Dedifferentiated amniotic fluid mesenchymal stem cell (primary cell): ENCODE results near the gene OAS2.
"Not testable (repeated sequence)": the region's sequence is repeated elsewhere in the genome, so short reads cannot be mapped to it uniquely, and the experiment has no call there.

Experiments
- DNase-seq: peaks from one replicate; pipeline ENCODE4 v3.0.0-alpha.2; 2016; ENCODE audit errors: extremely low spot score

Gene OAS2

GRCh38 chr12:112950701-112951100, 27.6 kb upstream of the OAS2 start:
- no peak for DNase-seq

DNA sequence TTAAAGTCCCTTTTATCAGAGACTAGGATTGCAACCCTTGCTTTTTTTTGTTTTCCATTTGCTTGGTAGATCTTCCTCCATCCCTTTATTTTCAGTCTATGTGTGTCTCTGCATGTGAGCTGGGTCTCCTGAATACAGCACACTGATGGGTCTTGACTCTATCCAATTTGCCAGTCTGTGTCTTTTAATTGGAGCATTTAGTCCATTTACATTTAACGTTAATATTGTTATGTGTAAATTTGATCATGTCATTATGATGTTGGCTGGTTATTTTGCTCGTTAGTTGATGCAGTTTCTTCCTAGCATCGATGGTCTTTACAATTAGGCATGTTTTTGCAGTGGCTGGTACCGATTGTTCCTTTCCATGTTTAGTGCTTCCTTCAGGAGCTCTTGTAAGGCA, 21.2 kb upstream of the OAS2 start:
- DNase-seq: not testable (repeated sequence)

GRCh38 chr12:112961074-112961473, 17.2 kb upstream of the OAS2 start:
- DNase-seq: no peak

DNA sequence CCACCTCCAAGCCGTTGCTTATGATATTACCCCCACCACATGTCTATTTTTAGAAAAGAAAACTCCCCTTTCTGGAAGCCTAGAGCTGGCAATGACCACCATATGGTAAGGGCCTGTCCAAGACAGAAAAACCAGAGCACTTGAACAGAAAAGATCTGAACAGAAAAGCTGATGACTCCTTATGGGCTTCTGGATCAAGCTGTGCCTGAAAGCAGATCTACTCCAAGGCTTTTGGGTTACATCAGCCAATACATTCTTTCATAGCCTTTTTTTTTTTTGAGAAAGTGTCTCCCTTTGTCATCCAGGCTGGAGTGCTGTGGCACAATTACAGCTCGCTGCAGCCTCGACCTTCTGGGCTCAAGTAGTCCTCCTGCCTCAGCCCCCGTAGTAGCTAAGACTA, 16.8 kb upstream of the OAS2 start:
- no peak for DNase-seq

- DNase-seq: no peak
Observed at GRCh38 chr12:112962561-112962960, 15.8 kb upstream of the OAS2 start.

DNA sequence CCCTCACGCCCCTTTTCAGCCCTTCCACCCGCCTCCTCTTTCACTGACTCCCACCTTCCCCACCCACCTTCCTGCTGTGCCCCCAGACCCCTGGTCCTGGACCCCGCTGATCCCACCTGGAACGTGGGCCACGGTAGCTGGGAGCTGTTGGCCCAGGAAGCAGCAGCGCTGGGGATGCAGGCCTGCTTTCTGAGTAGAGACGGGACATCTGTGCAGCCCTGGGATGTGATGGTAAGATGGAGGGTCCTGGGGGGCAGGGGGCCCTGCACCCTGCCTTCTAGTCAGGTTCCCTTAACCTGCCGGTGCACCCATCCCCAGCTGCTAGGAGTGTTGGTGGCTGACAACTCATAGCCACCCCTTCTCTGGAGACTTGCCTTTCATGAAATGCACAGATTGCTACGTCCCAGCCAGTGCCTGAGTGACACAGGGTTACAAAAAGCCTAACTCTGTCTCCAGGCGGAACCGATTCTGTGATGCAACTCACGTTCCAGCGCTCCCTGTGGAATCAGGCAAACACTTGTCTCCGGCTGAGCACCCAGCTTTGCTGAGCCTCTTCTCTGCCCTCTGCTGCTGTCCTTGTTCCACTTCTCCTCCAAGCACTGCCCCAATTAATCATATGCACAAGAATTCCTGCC, 15.0 kb upstream of the OAS2 start:
- no peak for DNase-seq

DNA sequence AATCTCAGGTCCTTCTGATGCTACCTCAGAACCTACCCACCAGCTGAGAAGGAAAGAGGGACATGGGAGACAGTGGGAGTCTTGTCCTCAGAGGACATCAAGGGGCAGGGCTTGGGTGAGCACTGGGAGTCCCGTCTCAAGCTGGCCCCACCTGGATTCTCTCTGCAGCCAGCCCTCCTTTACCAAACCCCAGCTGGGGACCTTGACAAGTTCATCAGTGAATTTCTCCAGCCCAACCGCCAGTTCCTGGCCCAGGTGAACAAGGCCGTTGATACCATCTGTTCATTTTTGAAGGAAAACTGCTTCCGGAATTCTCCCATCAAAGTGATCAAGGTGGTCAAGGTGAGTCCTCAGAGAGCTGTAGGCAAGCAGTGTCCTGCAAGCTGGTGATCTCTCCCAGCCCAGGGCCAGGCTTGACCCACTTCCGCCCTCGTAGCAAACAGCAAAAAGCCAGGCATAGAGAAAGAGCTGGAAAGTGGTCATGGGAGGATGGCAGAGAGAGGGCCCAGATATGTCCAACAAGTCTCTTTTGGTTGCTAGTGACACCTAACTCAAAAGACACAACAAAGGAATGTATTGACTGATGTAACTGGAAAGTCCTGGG, 14.2 kb upstream of the OAS2 start:
- DNase-seq: no peak

GRCh38 chr12:112964915-112965314, 13.4 kb upstream of the OAS2 start:
- no peak for DNase-seq

DNA sequence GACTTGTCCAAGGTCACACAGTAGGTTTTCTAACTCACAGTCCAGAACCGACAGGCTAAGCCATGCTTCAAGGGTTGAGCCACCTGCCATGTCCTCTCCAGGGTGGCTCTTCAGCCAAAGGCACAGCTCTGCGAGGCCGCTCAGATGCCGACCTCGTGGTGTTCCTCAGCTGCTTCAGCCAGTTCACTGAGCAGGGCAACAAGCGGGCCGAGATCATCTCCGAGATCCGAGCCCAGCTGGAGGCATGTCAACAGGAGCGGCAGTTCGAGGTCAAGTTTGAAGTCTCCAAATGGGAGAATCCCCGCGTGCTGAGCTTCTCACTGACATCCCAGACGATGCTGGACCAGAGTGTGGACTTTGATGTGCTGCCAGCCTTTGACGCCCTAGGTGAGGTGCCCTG, 12.7 kb upstream of the OAS2 start:
- DNase-seq: no peak

GRCh38 chr12:112967306-112967705, 11.0 kb upstream of the OAS2 start:
- no peak for DNase-seq

- DNase-seq: no peak
Observed at GRCh38 chr12:112967858-112968257, 10.5 kb upstream of the OAS2 start.

- DNase-seq: no peak
Observed at GRCh38 chr12:112969547-112970306, 8.6 kb upstream of the OAS2 start.

- DNase-seq: no peak
Observed at GRCh38 chr12:112970391-112970790, 7.9 kb upstream of the OAS2 start.

DNA sequence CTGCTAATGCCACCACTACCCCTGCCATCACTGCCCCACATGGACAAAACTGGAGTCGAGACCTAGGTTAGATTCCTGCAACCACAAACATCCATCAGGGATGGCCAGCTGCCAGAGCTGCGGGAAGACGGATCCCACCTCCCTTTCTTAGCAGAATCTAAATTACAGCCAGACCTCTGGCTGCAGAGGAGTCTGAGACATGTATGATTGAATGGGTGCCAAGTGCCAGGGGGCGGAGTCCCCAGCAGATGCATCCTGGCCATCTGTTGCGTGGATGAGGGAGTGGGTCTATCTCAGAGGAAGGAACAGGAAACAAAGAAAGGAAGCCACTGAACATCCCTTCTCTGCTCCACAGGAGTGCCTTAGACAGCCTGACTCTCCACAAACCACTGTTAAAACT, 7.1 kb upstream of the OAS2 start:
- no peak for DNase-seq

- DNase-seq: no peak
Observed at GRCh38 chr12:112973011-112973735, 5.1 kb upstream of the OAS2 start.

DNA sequence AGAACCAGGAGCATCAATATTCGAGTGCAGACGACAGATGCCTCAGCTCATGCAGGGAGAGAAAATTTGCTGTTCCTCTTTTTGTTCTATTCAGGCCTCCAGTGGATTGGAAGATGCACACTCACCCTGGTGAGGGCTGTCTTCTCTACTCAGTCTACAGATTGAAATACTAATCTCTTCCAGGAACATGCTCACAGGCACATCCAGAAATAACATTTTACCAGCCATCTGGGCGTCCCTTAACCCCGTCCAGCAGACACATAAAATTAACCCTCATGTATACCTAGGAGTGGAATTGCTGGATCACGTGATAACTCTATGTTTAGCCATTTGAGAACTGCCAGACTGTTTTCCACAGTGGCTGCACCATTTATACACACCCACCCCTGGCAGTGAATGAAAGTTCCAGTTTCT, 4.5 kb upstream of the OAS2 start:
- no peak for DNase-seq

DNA sequence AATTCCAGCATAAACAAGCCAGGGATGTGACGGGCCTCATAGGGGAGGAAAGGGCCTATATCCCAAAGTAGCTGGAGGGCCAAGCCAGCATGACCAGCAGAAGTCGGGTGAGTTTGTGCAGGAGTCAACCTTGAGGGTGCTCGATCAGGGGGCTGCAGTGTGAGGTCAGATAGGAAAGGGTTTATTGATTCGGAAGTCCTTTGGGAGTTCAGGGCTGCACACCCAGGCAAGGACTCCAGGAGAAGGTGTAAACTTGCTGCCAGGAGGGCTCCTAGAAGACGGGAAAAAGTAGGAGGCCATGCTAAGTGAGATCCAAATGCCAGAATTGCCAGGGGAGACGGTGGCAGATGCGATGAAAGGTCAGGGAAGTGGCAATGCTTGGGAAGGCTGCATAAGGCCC, 3.4 kb upstream of the OAS2 start:
- DNase-seq: no peak

DNA sequence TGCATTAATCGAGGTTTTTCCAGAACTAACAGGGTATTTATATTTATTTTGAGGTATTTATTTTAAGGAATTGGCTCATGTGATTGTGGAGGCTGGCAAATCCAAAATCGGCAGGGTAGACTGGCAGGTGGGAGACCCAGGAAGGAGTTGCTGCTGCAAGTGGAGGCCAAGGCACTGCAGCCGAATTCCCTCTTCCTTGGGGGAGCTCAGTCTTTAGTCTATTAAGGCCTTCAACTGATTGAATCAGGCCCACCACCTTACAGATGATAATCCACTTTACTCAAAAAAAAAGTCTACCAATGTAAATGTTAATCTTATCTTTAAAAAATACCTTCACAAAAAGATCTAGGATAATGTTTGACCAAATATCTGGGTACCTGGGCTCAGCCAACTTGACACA, 1.2 kb upstream of the OAS2 start:
- no peak for DNase-seq

DNA sequence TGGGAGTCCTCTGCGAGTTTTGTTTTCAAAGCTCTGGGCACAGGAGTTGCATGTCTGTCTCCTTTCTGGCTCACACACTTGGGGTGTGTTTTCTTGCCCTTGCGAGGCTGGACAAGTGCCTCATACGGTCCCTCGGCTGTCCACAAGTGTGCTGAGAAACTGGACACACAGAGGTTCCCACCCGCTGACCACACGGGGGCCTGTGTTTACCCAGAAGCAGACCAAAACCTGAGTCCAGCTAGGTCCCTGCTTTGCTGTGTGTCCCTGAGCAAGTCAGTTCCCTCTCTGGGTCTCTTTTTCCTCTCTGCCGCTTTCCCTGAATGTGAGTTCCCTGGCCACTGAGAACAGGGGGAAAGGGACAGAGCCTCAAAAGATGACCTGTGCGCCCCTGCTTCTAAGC, 678 bp upstream of the OAS2 start:
- DNase-seq: no peak

GRCh38 chr12:112979041-112979680, 842 bp downstream of the OAS2 start:
- DNase-seq: no peak

DNA sequence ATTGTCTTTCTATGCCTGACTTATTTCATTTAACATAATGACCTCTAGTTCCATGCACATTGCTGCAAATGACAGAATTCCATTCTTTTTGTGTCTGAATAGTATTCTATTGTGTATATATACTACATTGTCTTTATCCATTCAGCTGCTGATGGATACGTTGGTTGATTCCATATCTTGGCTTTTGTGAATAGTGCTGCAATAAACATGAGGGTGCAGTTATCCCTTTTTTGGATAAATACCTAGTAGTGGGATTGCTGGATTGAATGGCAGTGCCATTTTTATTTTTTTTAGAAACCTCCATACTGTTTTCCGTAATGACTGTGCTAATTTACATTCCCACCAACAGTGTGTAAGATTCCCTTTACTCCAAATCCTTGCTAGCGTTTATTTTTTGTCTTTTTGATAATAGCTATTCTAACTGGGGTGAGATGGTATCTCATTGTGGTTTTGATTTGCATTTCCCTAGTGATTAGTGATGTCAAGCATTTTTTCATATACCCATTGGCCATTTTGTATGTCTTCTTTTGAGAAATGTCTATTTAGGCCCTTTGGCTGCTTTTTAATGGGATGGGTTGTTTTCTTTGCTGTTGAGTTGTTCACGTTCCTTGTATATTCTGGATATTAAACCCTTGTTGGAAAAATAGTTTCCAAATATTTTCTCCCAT, 2.3 kb downstream of the OAS2 start:
- no peak for DNase-seq
